ES-I3 (cell line): ENCODE results near the gene TRA2A.

Experiments used
- H3K36me3 ChIP-seq: 2 replicates; pipeline ENCODE4 v1.6.1; 2013; ENCODE audit warnings: mild to moderate bottlenecking, low read length, control low read depth, moderate library complexity; ENCODE audit not compliant: insufficient read depth
- H3K4me1 ChIP-seq: 2 replicates; pipeline ENCODE4 v1.6.1; 2013; ENCODE audit warnings: mild to moderate bottlenecking, control low read depth, low read length; ENCODE audit not compliant: insufficient read depth
- H3K9ac ChIP-seq: 2 replicates; pipeline ENCODE4 v1.6.1; 2013; ENCODE audit warnings: low read depth, mild to moderate bottlenecking, low read length, moderate library complexity
- H3K9me3 ChIP-seq: 2 replicates; pipeline ENCODE4 v1.6.1; 2013; ENCODE audit warnings: mild to moderate bottlenecking, low read length, moderate library complexity; ENCODE audit not compliant: control insufficient read depth, insufficient read depth

The TRA2A gene

DNA sequence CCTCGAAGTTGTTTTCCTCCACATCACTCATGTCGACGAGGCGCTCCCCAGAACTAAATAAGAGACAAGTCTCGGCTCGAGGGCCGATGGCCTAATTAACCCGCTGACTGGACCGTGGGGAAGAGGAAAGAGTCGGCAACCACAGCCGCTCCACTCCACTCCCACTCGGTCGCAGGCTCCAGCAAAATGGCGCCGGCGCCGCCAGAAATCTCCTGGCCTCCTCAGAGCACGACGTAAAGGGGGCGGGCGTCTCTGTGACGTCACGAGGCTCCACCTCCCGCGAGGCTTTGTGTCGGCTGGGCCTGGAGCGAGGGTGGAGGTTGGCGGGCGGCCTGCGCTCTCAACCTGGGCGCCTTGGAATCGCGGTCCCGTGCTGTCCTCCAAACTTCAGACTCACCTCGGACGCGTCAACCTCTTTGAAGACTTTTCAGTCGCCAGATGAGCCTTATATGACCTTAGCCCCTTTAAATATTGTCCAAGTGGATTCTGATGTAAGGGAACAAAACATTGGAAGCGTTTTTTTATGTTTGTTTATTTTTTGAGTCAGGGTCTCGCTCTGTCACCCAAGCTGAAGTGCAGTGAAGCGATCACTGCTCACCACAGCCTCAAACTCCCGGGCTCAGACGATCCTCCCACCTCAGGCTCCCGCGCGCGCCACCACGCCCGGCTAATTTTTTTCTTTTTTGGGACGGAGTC lies at the start of gene TRA2A:
Gene TRA2A, minus strand, starts transcription at position 188 of the 696 bp plus-strand sequence. Its CDS starts 157 bp downstream, at position 31.
- Histone ChIP-seq H3K9ac (peak within 1 kb of the TSS; percentile 100), H3K36me3 (no peaks in the 10 kb centered on the region), H3K4me1 (peaks cover 12% of the 10 kb centered on the region; the same call in 1 of the 2 replicates), H3K9me3 (no peaks in the 10 kb centered on the region)

DNA sequence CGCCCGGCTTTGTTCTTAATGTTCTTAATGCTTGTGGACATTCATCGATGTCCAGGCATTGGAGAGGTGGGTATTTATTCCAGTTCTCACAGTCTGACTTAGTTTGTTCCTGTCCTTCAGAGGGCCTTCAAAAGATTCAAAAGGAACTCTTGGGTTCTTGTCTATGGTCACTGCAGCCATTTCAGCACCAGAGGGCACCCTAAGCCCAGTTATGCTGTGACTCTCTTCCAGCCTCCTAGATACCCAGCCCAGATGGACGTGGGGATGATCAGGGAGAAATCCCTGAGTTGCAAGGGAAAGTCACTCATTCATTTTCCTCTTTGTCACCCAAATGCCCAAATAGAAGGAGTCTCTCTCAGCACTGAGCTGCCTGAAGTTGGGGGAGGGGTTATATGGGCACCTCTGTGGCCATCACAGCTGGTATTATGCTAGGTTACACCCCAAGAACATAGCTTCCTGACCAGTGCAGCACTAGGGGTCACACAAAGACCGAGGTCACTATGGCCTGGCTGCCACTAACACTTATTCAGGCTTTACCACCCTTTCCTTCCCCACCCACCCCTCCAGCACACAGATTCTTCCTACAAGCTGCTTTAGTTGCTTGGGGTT lies 38.9 kb upstream of the TRA2A start:
- no peaks in the 10 kb centered on the region for H3K4me1 ChIP-seq
- H3K9me3 ChIP-seq: no peaks in the 10 kb centered on the region
- H3K9ac ChIP-seq: no peak overlapping the region
- H3K36me3 ChIP-seq: no peaks in the 10 kb centered on the region

DNA sequence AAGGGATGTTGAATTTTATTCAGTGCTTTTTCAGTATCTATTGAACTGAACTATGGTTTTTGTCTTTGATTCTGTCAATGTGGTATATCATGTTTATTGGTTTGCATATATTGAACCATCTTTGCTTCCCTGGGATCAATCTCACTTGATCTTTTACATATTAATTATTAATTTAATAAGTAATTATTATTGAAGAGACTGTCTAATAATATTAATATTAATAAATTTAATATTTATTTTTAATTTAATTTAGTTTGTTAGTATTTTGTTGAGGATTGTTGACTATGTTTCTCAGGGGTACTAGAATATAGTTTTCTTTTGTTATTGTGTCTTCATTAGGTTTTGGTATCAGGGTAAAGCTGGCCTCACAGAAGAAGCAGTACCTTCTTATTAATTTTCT lies 26.5 kb upstream of the TRA2A start:
- H3K9ac ChIP-seq: no peak overlapping the region
- no peaks in the 10 kb centered on the region for H3K36me3 ChIP-seq
- no peaks in the 10 kb centered on the region; the same call in 1 of the 2 replicates for H3K9me3 ChIP-seq
- no peaks in the 10 kb centered on the region for H3K4me1 ChIP-seq

DNA sequence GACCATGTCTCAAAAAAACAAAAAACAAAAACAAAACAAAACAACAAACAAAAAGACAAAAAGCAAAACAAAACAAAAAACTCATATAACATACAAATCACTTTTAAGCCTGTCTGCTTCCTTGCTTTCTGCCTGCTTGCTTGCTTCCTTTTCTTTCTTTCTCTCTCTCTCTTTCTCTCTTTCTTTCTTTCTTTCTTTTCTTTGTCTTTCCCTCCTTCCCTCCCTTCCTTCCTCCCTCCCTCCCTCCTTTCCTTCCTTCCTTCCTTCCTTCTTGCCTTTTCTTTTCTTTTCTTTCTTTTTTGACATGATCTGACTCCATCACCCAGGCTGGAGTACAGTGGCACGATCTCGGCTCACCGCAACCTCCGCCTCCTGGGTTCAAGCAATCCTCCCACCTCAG lies 15.9 kb upstream of the TRA2A start:
- no peaks in the 10 kb centered on the region for H3K36me3 ChIP-seq
- H3K9me3 ChIP-seq: no peaks in the 10 kb centered on the region
- H3K9ac ChIP-seq: no peak overlapping the region
- H3K4me1 ChIP-seq: no peaks in the 10 kb centered on the region

DNA sequence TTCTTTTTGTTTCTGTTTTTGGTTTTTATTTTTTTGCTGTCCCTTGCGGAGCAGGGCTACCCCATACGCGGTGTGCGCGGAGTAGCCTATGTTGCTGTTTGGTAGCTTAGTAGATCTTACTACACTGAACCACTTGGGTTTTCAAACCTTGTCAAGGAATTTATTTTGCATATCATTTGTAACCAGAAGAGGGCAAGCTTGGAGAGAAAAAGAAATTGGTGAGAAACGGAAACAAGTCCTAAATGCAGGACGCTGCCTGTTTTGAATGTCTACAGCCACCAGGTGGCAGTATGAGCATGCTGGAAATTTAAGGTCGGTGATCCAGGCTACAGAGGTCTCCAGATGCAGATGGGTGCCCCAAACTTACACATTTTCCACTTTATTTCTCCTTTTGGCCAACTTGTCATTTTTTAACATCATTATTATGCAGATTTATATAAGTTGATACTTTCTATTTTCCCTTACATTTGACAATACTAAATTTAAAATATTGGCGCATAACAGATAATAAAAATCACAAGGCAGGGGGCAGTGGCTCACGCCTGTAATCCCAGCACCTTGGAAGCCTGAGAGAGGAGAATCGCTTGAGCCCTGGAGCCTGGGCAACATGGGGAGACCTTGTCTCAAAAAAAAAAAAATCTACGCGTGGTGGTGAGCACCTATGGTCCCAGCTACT lies 15.3 kb upstream of the TRA2A start:
- H3K4me1 ChIP-seq: no peaks in the 10 kb centered on the region

DNA sequence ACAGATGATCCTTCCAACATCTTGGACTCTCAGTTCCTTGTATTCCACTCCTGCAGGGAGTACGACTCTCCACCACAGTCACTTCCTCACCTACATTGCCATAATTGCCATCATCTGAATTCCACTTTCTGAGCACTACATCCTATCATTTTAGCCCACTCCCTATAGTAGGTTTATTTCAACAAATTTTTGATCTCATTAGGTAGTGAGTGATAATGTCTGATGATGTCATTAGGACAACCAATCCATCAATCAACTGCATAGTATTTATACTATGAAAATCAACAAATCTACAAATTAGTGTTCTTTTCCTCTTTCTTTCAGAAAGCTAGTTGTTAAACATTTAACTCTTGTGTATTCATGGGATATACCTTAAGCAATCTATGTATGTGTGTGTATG lies 13.7 kb upstream of the TRA2A start:
- no peaks in the 10 kb centered on the region for H3K4me1 ChIP-seq
- H3K9ac ChIP-seq: no peak overlapping the region
- peaks cover 2% of the 10 kb centered on the region; the same call in 1 of the 2 replicates for H3K9me3 ChIP-seq
- no peaks in the 10 kb centered on the region for H3K36me3 ChIP-seq

More for the DNA sequence above, 15.3 kb upstream of the TRA2A start:
- H3K9ac ChIP-seq: no peak overlapping the region
- peaks cover 2% of the 10 kb centered on the region; the same call in 1 of the 2 replicates for H3K9me3 ChIP-seq
- H3K36me3 ChIP-seq: no peaks in the 10 kb centered on the region

DNA sequence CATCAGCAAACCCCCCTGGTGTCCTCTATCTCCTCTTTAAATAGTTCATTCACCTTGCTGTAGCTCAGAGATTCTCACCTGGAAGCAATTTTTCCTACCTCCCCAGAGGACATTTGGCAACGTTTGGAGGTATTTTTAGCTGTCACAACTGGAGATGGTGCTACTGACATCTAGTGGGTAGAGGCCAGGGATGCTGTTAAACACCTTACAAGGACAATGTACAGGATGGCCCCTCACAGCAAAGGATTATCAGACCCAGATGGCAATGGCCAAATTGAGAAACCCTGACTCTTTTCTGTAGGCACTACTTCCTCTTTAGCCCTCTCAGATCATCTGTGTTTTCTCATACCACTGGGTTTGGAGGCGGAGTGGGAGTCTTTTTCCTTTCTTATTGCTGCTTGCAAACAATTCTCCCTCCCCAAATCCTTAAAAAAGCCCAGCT lies 13.2 kb upstream of the TRA2A start:
- Histone ChIP-seq H3K9ac (no peak overlapping the region), H3K36me3 (no peaks in the 10 kb centered on the region)

DNA sequence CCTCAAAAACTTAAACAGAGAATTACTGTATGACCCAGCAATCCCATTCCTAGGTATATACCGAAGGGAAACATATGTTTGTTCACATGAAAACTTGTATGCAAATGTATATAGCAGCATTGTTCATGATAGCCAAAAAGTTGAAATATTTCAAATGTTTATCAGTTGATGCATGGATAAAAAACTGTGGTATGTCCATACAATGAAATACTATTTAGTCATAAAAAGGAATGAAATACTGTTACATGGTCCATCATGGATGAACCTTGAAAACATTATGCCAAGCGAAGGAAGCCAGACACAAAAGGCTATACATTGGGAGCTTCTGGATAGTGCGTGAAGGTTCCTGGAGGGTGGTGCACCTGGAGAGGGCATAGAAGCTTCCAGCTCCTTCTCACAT lies 11.0 kb upstream of the TRA2A start:
- Histone ChIP-seq H3K4me1 (no peaks in the 10 kb centered on the region), H3K9me3 (peaks cover 2% of the 10 kb centered on the region; the same call in 1 of the 2 replicates), H3K9ac (no peak overlapping the region), H3K36me3 (no peaks in the 10 kb centered on the region)

More for the DNA sequence above, 13.2 kb upstream of the TRA2A start:
- H3K4me1 ChIP-seq: no peaks in the 10 kb centered on the region
- H3K9me3 ChIP-seq: peaks cover 2% of the 10 kb centered on the region; the same call in 1 of the 2 replicates

DNA sequence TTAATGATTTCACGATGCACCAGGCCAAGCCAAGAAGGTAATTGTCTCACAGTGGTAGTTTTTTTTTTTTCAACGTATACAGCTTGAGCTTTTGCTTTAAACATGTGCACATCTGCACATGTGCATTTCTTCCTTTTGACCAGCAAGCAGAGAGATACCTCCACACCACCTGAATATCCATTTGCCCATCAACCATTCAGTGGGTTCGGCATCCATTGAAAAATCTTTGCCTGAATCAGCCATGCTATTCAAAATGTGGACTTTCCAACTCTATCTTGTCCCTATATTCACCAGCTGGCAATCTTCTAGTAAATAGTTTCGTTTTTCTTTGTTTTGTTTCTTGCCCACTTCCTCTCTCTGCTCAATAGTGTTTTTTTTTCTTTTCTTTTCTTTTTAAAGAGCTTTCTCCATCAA lies 7.7 kb upstream of the TRA2A start:
- Histone ChIP-seq H3K9ac (no peak overlapping the region), H3K9me3 (peaks cover 2% of the 10 kb centered on the region; the same call in 1 of the 2 replicates), H3K4me1 (no peaks in the 10 kb centered on the region), H3K36me3 (no peaks in the 10 kb centered on the region)

DNA sequence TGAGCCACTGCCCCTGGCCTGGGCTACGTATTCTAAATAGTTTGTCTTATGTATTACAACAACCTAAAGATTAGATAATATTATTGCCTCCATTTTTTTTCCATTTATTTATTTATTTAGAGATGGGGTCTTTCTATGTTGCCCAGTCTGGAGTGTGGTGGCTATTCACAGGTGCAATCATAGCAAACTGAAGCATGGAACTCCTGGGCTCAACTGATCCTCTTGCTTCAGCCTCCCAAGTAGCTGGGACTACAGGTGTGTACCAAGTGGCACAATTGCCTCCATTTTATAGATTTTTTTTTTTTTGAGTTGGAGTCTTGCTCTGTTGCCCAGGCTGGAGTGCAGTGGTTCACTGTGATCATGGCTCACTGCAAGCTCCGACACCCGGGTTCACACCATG lies 6.5 kb upstream of the TRA2A start:
- no peak overlapping the region for H3K9ac ChIP-seq
- peaks cover 2% of the 10 kb centered on the region; the same call in 1 of the 2 replicates for H3K9me3 ChIP-seq
- no peaks in the 10 kb centered on the region for H3K36me3 ChIP-seq
- peaks cover 5% of the 10 kb centered on the region; the same call in 1 of the 2 replicates for H3K4me1 ChIP-seq

DNA sequence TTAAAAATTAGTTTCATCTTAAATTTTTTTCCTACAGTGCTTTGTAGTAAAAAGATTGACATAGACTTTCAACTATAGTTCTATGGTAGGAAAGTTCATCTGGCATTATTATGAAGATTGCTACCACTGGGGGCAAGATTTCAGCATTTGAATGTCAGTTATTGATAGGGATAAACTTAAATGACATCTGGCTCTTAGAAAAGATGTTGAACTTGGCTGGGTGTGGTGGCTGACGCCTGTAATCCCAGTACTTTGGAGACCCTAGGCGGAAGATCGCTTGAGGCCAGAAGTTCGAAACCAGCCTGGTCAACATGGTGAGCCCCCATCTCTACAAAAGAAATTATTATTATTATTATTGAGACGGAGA lies 1.4 kb upstream of the TRA2A start:
- H3K9me3 ChIP-seq: no peaks in the 10 kb centered on the region
- H3K36me3 ChIP-seq: no peaks in the 10 kb centered on the region
- H3K4me1 ChIP-seq: peaks cover 5% of the 10 kb centered on the region; the same call in 1 of the 2 replicates
- no peak overlapping the region for H3K9ac ChIP-seq

DNA sequence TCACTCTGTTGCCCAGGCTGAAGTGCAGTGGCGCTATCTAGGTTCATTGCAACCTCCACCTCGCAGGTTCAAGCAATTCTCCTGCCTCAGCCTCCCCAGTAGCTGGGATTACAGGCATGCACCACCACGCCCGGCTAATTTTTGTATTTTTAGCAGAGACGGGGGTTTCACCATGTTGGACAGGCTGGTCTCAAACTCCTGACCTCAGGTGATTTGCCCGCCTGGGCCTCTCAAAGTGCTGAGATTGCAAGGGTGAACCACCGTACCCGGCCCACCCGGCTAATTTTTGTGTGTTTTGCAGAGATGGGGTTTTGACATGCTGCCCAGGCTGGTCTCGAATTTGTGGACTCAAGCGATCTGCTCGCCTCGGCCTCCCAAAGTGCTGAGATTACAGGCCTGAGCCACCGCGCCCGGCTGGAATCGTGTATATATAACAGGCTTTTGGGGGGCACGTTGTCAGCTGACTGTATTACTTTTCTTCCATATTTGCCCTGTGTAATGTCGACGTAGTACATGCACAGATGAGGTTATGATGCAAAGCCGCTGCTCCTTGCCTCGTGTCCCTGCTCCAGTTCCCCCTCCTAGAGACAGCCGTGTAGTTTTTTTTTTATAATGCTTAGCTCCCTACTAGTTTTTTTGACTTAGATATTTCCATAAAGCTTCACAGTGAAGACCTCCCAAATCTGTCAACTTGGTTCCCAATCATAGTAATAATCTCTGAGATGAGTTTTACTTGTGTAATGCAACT lies 883 bp upstream of the TRA2A start:
- no peaks in the 10 kb centered on the region for H3K9me3 ChIP-seq
- H3K4me1 ChIP-seq: peaks cover 10% of the 10 kb centered on the region; the same call in 1 of the 2 replicates
- peak overlapping the region; percentile 100; the same call in 1 of the 2 replicates for H3K9ac ChIP-seq

DNA sequence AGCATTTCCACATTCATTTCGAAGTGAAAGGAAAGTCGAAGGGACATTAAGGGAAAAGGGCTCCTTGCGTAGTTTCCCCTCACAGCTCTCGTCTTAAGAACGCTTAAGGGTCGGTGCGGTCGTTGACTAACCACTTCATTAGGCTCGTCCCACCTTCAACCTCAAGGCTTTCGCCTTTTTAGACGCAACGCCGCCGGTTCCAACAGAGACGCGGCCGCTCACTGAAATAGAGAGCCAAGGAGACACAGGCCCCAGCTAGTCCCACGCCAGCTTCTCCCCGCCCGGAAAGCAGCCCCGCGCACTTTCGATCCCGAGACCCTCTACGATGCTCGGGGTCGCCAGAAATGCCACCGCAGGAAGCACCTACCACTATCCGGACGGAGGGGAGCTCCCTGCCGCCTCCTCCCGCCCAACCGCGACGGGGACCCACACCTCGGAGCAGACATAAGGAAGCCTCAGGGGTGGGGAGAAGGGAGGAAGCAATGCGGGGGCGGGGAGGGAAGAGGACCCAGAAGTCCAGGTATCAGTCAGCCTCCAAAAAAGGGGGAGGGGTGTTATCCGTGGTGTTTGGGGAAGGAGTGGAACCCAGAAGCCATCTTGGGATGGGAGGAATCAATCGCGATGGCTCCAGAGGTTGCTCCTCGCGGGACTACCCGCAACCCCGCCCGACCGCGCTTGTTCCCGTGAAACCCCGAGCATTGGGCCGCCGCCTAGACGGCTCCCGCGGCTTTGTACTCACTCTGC lies 559 bp downstream of the TRA2A start:
- Histone ChIP-seq H3K4me1 (peaks cover 12% of the 10 kb centered on the region; the same call in 1 of the 2 replicates), H3K36me3 (no peaks in the 10 kb centered on the region), H3K9me3 (no peaks in the 10 kb centered on the region), H3K9ac (peak overlapping the region; percentile 100)

More for the DNA sequence above, 883 bp upstream of the TRA2A start:
- H3K36me3 ChIP-seq: no peaks in the 10 kb centered on the region
